Stimulated activated CD8-positive, alpha-beta memory T cell treated with anti-CD3 and anti-CD28 coated beads, Interleukin-4, amount 100 ng/mL, for 4 hours (primary cell): ENCODE results near the gene RIMBP2.

Experiments used
- DNase-seq, 2 donors: peaks; one replicate each; pipeline ENCODE4 v3.0.0-alpha.2; 2020; ENCODE audit warnings: low read depth in 2 of 2, low spot score in 1 of 2

Gene RIMBP2

DNA sequence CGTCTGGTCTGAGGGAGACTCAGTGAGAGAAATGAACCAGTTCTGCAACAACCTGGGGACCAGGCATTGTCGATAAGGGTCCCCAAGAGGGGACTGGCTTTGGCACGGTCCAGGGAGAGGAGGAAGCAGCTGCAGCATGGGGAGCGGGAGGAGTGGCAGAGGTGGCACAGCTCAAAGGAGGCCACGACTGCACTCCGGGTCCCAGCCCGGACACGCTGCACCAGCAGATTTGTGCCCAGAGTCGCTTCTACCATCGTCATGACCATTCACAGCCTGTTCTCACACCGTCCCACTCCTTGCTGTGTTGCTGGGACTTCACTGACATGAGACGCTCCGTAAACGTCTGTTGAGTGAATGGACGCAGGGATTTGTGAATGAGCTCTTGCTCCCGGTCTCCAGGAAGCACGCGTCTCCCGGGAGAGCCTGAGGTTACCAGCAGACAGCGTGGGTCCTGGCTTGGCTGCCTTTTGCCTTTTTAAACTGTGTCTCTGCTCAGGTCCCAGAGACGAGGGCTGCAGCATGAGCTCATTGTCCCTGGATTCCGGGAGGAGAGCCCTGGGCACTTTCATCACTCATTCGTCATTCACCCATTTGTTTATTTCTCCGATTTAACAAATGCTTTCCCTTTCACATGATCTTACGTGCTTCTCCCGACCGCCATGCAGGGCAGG, 241.4 kb downstream of the RIMBP2 start:
- DNase-seq = no peak

DNA sequence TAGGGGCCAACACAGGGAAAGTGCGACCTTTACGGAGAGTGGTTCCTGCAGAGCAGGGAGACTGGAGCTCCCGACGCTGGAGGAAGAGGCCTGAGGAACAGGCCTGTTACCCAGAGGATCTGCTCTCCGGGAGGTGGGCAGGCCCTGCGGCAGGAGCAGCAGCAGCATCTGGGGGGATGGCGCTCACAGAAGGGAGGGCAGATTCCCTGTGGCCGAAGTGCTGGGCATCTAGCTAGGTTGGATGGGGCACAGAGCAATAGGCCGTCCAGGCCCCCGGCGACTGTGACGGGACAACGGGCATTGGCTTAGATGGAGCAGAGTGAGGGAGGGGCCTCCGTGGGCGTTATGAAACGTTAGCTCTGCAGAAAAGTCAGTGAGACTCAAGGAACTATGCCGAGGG, 242.8 kb downstream of the RIMBP2 start:
- no peak for DNase-seq

DNA sequence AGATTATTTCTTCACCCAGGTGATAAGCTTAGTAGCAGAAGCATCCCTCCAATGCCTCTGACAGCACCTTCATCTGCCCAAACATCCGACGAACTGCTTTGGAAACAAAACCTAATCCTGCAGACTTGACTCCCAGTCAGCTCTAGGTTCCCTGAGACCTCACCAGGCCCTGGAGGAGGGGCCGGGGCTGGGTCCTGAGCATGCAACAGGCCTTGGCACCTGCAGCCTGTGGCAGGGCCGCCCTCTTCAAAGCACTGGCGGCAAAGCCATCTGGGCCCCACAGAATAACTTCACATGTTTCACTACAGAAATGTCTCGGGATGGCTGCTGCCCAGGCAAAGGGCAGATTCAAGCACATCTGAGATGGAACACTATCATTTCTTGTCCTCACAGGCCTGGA, 245.1 kb downstream of the RIMBP2 start:
- DNase-seq = no peak

DNA sequence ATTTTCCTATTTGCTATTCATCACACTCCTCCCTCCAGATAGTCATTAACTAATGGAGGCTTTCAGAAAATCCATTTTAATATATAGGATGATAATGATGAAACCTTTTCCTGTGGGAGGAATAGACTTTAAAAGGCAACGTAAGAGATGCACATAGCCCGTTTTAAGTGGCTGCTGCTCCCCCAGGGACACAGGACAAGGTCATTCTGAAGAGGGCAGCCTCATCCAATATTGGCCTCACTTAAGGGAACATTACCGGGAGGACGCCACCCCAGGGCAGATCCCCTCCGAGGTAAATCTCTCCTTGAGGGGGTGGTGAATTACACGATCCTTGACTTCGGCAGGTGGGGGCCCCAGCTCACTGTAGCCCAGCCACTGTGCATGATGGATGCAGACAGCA, 246.5 kb downstream of the RIMBP2 start:
- DNase-seq = no peak

- no peak for DNase-seq
Measured at GRCh38 chr12:130468700-130469245, 247.3 kb downstream of the RIMBP2 start.

GRCh38 chr12:130468186-130468585, 247.9 kb downstream of the RIMBP2 start:
- DNase-seq = no peak

GRCh38 chr12:130465626-130466025, 250.5 kb downstream of the RIMBP2 start:
- no peak for DNase-seq

DNA sequence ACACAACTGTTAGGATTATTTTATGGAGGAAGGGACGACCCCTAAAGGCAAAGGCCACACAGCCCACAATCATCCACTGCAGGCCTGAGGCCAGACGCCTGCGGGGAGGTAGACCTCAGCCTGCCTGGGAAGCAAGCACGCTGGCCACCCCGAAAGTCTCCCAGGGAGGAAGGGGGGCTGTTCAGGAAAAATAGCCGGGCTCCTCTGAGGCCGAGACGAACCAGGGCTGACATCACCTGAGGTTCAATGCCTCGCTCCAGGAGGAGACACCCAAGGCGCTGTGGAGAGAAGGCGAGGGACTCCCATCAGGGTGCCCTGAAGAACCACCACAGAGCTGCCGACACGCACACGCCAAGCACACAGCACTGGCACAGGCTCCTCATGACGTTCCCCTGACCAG, 251.1 kb downstream of the RIMBP2 start:
- no peak for DNase-seq

DNA sequence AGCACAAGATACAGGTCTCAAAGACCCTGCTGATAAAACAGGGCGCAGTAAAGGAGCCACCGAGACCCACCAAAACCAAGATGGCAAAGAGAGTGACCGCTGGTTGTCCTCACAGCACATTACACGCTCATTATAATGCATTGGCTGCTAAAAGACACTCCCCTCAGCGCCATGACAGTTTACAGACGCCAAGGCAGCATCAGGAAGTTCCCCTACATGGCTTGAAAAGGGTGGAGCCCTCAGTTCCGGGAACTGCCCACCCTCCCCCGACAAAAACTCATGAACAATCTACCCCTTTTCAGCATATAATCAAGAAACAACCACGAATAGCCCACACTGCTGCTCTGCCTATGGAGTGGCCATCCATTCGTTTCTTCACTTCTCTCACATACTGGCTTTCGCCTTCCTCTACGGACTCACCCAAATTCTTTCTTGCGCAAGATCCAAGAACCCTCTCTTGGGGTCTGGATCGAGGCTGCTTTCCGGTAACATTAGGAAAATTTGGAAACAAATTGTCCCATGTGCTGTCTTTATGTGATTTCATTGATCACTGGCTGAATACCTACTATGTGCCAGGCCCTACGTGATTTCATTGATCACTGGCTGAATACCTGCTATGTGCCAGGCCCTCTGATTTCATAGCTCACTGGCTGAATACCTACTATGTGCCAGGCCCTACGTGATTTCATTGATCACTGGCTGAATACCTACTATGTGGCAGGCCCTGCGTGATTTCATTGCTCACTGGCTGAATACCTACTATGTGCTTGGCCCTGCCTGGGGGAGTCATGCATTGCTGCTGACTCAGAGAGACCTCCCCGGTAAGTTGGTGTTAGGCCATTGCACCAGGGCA, 252.1 kb downstream of the RIMBP2 start:
- DNase-seq = no peak

DNA sequence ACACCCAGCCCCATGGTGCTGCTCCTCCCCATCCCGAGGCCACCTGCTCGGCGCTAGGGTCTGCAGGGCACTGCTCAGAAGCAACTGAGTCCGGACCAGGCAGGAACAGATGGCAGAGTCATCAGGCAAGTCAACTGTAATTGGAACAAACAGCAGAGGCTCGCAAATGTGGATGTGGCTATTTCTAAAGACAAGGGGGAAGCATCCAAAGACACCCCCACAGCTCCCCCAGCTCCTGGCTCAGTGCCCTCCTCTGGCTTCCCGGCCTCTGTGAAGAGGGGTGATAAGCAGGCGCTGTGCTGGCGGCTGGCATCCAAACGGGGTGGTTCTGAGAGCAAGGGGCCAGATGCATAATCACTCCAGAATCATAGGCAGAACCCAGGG, 252.8 kb downstream of the RIMBP2 start:
- DNase-seq = no peak

DNA sequence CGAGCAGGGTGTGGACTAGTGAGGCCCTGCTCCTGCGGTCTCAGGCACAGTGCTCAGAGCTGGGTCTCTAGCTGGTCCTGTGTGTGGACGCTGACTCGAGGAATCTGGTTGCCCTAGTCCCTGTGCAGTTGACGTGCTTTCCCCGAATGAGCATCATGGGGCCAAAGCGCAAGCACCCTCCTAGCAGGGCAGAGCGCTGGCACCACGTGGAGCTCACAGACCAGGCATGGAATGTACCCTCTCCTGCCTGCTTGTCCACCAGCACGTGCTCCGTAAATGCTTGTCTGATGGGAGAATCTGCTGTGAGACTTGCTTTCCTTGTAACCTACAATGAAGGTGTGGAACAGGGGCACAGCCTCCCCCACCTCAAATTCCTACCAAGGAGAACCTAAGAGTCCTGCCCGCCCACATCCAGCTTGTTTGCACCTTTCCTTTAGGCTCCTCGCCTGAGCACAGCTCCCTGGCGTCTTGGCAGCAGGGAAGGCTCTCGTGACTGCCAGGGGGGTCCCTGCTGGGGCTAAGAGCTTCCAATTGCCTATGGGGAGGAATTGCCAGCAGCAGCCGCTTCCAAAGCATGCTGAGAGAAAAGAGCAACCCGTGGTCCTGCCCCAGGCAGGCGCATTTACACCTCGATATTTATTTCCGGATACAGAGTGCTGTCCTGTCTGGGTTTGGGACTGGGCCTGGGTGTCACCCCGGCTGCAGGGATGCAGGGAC, 253.4 kb downstream of the RIMBP2 start:
- DNase-seq = no peak

DNA sequence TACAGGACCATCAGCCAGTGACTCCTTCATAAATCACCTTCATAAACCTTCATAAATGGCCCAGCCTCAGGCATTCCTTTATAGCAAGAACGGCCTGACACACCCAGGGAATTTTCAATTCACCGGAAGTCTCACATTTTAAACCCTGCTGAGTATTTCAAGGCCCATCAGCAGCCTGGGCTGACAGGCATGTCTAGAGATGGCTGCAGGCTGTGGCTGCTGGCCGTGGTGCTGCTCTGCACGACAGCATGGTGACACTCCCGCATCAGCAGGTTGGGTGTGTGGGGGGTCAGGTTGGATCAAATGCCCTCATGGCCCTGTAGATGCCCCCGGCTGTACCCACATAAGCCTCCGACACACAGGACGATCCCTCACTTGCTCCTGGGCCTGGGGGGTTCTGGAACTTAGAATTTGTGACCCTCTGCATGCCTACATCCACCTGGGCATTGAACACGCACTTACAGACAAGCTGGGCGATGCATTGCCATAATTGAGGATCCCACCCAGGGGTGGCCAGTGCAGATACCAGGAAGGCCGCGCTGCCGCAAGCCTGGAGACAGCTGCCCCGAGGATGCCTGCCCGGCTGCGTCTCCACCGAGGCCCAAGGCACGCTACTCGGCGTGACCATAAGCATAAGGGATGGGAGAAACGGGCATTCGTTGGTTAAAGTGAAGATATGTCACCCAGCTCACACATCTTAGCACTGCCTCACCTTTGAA, 254.1 kb downstream of the RIMBP2 start:
- no peak for DNase-seq

GRCh38 chr12:130461447-130461815, 254.7 kb downstream of the RIMBP2 start:
- no peak for DNase-seq

- DNase-seq = no peak
Measured at GRCh38 chr12:130460611-130461446, 255.3 kb downstream of the RIMBP2 start.

DNA sequence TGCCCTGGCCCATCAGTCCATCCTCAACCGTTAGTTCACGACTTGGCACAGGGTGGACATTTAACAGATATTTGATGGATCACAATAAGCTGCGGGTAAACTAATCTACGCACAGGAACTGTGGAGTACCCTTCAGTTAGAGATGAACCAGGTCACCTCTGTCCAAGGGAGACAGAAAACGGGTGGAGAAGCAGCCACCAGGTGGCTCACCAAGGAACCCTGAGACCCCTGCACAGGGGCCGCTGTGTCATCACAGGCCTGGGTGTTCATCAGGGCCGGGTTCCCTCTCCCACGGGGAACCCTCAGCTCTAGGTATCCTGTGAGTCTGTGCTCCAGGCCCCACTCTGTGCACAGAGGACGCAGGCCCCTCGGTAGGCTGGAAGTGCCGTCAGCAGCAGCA, 256.2 kb downstream of the RIMBP2 start:
- no peak for DNase-seq

GRCh38 chr12:130458341-130458740, 257.8 kb downstream of the RIMBP2 start:
- DNase-seq = no peak

DNA sequence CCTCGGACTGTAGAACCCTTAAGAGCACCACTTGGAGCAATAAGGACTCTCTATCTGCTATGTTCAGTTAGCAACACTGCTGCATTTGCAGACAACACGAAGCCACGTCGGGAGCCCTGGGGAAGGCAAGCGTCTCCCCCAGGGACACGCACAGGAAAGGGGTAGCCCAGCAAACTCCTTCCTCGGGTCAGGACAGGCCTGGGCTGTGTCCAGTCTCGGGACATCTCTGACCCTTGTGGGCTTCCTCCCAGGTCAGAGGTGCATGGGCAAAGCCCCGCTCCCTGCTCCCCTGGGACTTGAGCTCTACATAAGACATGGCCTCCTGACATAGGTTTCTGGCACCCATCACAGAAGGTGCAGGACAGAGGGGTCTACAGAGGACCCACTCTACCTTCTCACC, 258.9 kb downstream of the RIMBP2 start:
- DNase-seq = no peak

DNA sequence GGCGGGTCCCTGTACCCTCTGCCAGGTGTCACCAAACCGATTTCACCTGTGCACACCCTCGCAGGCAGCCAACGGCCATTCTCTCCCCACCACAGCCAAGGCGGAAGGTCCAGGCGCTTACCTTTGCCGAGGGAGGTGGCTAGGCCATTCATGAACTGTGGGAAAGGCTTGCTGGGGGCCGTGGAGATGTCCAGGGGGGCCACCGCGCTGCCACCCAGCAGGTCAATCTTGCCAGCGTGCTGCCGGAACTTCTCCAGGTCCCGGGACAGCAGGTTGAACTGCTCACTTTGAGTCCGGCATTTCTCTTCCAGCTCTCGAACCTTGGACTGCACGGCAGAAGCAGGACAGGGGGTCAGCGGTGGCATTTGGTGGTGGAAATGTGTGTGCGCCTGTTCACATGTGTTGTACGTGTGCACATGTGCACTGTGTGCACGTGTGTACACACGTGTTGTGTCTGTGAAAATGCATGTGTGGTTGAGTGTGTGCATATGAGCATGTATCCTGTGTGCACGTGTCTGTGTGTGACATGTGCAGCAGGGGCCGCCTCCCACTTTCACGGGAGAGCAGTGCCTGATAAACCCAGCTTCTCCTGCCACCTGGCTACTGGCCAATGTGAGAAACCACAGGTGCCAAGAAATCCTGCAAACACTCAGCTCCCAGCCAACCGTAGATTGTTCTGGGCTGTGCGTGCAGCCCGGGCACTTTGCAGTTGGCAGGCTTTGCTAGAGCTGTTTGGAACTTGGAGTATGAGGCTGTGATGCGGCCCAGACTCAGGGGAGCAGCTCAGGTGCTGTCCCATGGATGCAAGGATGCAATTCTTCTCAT, 259.5 kb downstream of the RIMBP2 start:
- no peak for DNase-seq

GRCh38 chr12:130455161-130455560, 260.9 kb downstream of the RIMBP2 start:
- DNase-seq = no peak
